GM18526 (cell line): ENCODE measurements around the gene FYB1.

ENCODE experiments used
- POLR2A ChIP-seq: IDR thresholded peaks from 3 replicates; pipeline ENCODE4 v1.6.1; 2011; ENCODE audit not compliant: insufficient read length; ENCODE audit errors: extremely low read depth

The FYB1 gene

DNA sequence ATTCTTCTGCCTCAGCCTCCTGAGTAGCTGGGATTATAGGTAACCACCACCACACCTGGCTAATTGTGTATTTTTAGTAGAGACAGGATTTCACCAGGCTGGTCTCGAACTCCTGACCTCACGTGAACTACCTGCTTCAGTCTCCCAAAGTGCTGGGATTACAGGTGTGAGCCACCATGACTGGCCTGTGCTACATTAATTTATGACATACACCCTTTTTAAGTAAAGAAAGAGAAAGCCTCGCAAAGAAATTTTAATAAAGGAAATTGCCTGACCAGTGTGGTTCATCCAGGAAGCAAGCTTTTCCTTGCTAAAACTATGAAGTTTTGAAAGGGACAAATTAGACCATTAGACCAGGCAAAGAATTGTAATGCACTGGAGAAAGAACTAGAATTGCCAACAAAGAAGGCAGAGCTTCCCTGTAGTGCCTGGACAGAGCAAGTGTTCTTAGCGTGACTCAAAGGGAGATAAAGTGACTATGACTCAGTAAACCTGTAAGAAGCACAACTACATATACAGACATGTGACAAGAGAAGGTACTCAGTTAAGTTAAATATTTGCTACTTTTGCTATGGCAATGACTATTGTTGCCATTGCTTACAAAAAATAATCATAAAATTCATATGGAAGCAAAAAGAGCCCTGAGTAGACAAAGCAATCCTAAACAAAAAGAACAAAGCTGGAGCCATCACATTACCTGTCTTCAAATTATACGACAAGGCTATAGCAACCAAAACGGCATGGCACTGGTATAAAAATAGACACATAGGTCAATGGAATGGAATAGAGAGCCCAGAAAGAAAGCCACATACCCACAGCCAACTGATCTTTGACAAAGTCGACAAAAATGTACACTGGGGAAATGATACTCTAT, 54.6 kb downstream of the FYB1 start:
- no peak for TF ChIP-seq POLR2A

DNA sequence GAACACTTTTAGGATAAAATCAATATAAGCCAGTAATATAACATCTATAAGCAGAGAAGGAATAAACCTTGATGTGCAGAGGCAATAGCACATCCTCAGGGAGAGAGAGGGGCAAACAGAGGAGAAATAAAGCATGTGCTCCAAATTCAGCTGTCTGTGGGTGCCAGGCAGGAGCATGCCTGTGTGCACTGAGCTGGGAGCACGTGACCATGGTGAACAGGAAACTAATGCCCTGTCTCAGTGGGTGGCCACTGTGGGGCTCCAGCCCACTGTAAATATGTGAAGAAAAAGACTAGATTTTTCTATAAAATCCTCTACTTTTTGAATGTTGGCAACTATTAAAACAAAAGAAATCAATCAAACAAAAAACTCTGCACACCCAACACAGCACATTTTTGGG, 55.3 kb downstream of the FYB1 start:
- no peak for TF ChIP-seq POLR2A

DNA sequence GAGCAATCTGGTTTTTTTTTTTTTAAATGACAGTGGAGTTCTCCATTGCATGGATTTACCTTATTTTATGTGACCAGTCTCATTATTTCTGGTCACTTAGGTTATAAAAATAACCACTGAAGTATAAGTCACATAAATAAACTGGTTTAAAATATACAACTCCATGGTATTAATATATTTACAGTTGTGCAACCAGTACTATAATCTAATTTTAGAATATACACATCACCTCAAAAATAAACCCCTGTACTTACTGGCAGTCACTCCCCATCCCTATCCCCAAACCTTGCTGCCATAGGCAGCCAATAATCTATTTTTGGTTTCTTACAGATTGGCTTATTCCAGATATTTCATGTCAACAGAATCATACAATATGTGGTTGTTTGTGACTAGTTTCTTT, 57.8 kb downstream of the FYB1 start:
- no peak for TF ChIP-seq POLR2A

DNA sequence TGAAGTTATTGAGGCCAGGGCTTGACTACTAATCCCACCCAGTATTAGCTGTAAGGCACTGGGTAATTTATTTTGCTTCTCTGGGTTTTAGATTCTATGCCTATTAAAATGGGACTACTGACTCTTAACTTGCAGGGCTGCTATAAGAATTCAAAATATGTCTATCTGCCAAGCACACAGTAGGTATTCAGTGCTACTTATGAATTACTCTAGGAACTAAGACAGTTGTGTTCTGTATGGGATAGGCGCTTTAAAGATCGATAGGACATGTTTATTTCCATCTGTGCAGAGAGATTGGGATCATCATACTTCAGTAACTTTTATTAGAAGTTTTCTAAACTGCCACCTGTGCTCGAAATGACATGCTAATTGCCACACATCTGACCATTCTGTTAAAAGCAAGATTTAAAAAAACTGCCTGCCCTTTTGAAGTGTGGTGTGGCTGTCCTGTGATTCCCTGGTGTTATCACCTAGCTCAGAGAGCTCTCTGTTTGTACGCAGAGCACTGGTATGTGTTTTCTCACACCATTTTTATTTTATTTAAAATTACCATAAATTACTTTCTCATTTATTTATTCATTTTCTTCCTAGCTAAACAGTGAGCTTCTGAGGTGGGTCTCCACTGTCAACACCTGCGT, 58.7 kb downstream of the FYB1 start:
- TF ChIP-seq POLR2A: no peak

DNA sequence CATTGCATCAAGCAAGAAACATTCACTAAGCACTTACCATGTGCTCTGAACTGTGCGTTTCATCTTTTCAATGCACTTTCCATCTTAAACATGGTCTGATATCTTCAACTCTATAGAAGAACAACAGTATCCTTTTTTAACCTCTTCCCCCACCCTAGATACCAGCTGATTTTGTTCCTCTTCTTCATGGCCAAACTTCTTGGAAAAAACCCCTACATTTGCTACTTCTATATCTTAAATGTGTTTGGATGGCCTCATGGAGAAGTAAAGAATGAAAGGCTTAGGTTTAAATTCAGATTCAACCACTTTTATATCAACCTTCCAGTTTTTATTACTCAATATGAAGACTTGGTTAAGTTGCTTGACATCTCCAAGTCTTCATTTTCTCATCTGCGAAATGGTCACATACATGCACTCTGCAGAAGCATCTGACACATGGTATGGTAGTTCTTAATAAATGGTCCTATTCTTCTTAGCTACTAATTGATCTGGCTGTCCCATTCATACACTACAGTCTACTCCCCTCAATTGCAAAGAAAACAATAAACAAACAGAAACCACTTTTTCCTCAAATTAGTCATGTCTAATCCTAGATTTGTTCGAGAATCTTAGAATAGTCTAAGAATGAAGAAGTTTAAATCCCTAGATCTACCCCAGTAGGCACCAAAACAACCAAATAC, 59.4 kb downstream of the FYB1 start:
- TF ChIP-seq POLR2A: no peak

DNA sequence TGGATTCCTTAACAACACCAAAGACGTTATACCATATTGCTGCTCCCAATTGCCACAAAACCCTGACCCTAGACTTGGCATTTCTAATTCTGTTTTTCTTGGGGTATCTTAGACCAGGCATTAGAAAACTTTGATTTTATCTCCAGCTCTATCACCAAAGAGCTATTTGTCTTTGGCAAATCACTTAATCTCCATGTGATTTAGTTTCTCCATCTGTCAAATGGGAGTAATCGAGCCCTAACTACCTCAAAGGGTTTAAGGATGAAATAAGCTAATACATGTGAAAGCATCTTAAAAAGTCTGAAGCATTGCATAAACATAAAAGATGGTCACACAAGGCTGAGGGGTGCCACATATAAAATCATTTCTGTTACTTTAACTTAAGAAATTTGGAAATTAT, 60.6 kb downstream of the FYB1 start:
- TF ChIP-seq POLR2A: no peak

DNA sequence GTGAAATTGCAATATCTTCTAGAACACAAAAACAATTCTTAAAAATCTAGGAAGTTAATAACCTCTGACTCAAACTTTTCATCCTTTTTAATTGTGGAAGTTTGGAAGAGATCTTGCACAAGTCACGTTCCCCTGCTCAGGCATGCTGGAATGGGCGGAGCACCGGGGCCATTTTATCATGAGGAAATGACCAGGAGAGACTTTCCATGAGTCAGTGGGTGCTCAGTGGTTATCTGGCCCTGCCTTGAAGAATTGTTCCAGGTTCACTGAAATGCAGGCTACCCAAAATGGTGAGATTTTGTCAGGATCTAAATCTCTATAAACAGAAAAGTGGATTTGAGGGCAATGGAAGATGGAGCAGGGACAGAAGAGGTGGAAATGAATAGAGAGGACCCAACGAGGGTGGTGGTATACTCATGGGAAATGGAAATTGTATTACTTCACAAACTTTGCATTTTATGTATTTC, 61.2 kb downstream of the FYB1 start:
- TF ChIP-seq POLR2A: no peak

DNA sequence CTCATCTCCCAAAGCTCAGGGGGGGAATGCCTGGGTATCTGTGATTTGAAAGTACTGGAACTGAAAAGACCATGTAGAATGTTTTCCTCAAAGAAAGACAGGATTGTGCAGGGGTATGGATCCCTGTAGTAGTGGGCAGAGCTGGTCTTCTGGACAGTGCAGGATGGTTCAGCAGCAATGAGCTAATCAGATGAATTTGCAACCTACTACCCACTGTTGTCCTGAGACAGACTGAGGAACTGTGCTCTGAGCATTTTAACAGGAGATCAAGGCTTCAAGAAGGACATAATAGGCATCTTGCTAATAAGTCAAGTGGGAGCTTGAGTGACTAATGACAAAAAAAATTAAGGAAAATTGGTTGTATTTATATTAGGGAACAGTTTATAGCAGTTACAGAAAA, 61.7 kb downstream of the FYB1 start:
- no peak for TF ChIP-seq POLR2A

DNA sequence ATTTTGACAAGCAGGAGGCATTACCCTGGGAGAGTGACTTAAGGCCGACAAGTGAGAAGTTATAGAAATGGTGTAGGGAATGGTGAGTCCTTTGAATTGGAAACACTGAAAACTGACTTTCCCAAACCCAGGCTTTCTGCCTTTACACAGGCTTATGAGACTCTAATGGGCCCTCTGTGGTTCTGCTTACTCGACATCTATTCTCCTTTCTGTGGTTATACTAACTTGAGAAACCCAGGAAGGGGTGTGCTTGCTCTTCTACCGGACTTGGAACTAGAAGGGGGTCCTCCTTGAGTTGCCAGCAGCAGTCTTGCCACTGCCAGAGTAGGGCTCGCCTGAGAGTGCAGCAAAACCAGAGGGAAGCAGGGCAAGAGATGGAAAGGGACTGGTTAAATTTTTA, 63.3 kb downstream of the FYB1 start:
- no peak for TF ChIP-seq POLR2A

DNA sequence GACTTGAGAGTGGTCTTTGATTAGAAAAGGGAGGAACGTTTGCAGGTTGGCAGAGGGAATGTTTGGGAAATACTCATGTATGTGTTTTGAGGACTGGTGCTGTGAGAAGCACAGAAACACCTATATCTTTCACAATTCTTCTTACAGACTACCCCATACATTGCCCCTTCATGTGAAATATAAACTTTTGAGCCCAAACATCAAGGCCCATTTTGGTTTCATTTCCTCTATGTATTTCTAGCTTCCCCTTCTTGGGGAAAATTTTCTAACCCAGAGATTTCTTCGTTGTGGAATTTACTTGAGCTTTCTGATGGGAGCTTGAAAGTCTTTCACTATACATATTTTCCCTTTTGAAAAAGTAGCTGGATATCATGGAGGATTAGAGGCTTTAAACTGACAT, 67.6 kb downstream of the FYB1 start:
- TF ChIP-seq POLR2A: no peak

DNA sequence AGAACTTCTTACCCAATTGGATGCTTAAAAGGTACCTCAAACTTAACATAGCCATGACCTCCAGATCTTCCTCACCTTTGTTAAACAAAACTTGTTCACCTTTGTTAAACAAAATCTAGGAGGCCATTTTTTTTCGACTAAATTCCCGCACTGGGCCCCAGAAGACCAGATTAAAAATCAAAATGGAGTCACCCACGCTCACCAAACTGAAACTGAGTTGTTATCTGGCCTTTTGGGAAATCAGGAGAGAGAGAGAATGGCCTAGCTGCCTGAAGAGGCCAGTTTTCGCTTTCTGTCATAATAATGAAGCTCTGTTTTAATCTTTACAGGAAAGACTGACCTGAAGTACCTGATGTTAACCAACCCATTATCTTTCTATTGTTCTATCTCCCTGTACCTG, 69.4 kb downstream of the FYB1 start:
- no peak for TF ChIP-seq POLR2A

DNA sequence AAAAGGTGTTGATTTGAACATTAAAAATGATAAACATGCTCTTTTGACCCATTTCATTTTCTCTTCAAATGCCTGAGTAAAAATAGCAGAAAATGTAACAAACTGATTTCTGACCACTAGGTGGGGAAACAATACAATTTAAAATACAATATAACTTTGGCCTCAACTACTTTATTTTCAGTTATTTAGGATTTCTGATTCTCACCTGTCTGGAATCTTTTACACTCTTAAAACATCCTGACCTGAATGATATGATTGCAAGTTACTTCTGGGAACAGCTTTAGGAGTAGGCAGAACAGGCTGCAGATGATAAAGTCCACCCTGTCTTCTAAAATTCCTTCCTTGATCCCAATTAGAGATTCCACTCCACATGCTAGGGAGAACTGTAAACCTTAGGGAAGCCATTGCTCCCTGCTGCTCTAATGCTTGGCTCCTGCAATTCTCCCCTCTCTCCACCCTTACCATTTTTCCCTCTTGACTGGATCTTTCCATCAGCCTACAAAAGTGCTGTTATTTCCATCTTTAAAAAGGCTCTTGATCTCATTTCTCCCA, 70.3 kb downstream of the FYB1 start:
- no peak for TF ChIP-seq POLR2A

DNA sequence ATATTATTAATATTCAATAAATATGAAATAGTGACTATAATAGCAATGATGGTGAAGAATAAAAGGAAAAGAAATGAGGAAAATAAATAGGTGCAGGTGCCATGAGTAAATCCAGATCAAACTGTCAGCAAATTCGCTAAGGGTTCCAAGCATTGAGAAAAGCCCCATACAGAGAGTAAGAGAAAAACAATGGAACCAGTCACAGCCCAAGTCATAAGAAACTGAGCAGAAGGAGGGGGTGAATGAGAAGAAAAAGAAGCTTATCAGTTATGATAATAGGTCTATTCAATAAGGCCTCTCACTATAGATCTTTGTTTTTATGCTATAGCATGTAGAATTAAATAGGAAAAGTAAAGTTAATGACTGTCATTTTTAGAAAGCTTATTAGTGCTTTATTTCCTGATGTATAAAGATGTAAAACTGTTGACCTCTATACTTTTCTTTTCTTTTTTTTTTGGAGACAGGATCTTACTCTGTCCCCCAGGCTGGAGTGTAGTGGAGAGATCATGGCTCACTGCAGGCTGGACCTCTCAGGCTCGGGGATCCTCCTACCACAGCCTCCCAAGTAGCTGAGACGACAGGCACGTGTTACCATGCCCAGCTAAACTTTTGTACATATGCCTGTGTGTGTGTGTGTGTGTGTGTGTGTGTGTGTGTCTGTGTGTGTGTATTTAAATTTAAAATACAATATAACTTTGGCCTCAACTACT, 72.4 kb downstream of the FYB1 start:
- TF ChIP-seq POLR2A: no peak

DNA sequence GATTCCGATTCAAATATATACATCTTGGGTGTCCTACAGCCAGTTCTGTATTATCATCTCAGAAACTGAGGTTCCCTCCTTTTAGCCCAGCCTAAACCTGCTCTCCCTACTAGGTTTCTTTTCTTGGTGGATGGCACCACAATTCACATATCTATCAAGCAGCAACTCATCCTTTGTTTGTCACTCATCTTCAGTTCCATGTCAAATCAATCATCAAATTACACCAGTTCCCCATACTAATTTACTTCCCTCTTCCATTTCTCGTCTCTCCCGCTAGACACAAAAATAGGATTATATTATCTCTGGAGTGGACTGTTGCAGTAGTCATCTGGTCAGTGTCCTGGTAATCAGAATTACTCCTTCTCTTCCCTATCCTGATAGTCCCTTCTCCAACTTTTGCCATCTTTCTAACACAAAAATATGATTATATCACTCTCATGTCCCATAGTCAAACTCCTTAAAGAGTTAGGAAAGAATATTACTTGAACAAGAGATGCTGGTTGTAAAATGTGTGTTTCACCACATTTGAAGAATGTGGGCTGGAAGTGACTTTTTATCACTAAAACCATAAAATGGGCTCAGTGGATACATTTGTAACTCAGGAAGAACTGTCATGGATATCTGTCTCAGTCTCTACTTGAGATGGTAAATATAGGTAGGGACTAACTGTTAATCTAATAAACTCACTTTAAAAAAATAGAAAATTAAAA, 76.1 kb downstream of the FYB1 start:
- TF ChIP-seq POLR2A: no peak
